ENCODE measurements around the gene HS3ST5. TPM values are rescaled to one million over a fixed set of nuclear protein-coding genes. Genes with fewer than 3 reads are reported as not detected.

HS3ST5 gene
- total RNA-seq, 6 experiments from 2014 or later, result not detected

DNA sequence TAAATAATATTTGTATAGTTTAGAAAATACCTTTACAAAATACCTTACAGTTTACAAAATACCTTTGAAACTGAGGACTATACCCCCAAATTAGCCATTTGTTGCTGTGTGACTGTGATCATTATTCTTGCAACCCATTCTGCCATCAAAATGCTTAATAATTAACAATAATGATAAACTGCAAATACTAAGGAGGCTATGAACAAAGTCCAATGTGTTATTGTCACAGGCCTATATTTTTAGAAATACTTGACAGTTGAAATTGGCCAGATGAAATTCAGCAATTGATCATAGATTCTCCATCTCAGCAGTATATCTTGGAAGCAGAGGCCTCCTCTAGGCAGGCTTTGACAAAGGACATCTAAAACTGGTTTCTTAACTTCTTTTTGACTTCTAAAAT lies 178.6 kb downstream of the HS3ST5 start:
- Histone ChIP-seq H3K4me3 (no peak overlapping the region), H3K9me3 (no peaks in the 10 kb centered on the region), H3K4me1 (peaks cover 0 to 10% (median 0%) of the 10 kb centered on the region in 4 donors), H3K27ac (no peak overlapping the region), H3K27me3 (no peaks in the 10 kb centered on the region), H3K36me3 (no peaks in the 10 kb centered on the region)
- TF ChIP-seq POLR2A (IDR thresholded peaks at IDR 0.05), result no peak
- TF ChIP-seq, protein P1, sequence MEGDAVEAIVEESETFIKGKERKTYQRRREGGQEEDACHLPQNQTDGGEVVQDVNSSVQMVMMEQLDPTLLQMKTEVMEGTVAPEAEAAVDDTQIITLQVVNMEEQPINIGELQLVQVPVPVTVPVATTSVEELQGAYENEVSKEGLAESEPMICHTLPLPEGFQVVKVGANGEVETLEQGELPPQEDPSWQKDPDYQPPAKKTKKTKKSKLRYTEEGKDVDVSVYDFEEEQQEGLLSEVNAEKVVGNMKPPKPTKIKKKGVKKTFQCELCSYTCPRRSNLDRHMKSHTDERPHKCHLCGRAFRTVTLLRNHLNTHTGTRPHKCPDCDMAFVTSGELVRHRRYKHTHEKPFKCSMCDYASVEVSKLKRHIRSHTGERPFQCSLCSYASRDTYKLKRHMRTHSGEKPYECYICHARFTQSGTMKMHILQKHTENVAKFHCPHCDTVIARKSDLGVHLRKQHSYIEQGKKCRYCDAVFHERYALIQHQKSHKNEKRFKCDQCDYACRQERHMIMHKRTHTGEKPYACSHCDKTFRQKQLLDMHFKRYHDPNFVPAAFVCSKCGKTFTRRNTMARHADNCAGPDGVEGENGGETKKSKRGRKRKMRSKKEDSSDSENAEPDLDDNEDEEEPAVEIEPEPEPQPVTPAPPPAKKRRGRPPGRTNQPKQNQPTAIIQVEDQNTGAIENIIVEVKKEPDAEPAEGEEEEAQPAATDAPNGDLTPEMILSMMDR (IDR thresholded peaks at IDR 0.05), result no peak
- ATAC-seq (peak in 1 of 4 donors; percentile 46), DNase-seq (no peak)
- intact Hi-C loops (cut with DNase I), result no loop called here

DNA sequence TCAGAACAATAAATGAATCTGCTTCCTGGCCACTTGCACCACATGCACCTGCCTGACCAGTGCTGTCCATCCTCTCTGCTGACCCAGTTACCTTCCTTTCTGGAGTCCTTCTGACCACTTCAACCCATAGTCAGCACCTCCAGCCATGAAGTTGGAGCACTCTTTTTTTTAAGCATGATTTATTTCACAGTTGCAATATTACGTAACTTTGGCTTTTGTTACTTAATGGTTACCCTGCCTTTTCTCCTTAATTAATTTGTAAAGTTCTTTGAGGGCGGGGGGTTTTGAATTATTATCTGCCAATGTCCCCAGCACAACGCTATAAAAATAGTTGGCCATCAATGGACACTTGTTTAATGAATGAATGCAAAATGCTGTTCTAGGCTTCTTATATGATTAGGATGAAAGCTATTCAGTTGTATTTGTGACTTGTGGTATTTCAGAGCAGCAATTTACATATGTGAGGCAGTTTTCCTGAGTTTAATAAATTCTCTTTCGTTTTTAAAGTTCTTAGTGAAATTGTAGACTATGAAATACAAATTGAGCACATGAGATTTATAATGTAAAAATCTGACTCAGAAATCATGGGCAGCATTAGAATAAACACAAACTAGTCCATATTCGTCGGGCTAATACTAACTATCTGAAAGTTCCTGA lies 180.0 kb downstream of the HS3ST5 start:
- Histone ChIP-seq H3K9me3 (no peaks in the 10 kb centered on the region), H3K27ac (no peak overlapping the region), H3K4me3 (no peak overlapping the region), H3K4me1 (peaks cover 0 to 6% (median 0%) of the 10 kb centered on the region in 4 donors), H3K27me3 (no peaks in the 10 kb centered on the region), H3K36me3 (no peaks in the 10 kb centered on the region)
- TF ChIP-seq, protein P1 (IDR thresholded peaks at IDR 0.05), result no peak
- TF ChIP-seq POLR2A (IDR thresholded peaks at IDR 0.05), result no peak
- intact Hi-C loops (cut with DNase I), result no loop called here
- ATAC-seq (no peak), DNase-seq (no peak)
- 69% methylated on average over 6 of the region's 6 CpGs for WGBS (ENCODE audit: insufficient coverage, low coverage, low lambda C conversion rate, missing lambda C conversion rate)

DNA sequence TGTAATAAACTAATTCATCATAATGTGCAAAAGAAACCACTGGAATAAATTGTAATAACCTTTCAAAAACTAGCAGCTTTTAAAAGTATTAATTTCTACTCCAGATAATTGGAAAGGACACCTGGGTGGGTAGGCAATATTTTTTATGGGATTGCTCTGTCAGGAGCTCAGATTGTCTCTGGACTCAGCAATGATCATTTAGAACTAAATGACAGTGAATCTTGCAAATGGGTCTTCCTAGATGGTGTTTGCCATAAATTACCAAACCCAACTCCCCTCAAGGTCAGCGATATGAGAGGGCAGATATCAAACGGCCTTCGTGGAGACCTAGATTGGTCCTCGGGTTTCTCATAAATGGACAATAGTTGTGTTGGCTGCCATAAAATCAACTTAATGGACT lies 181.9 kb downstream of the HS3ST5 start:
- Histone ChIP-seq H3K9me3 (no peaks in the 10 kb centered on the region), H3K4me3 (no peak overlapping the region), H3K4me1 (peaks cover 0 to 6% (median 0%) of the 10 kb centered on the region in 4 donors), H3K27me3 (no peaks in the 10 kb centered on the region), H3K36me3 (no peaks in the 10 kb centered on the region), H3K27ac (no peak overlapping the region)
- no peak for DNase-seq
- WGBS (ENCODE audit: insufficient coverage, low coverage, low lambda C conversion rate, missing lambda C conversion rate), result 87% methylated on average over 4 of the region's 4 CpGs
- TF ChIP-seq POLR2A (IDR thresholded peaks at IDR 0.05), result no peak
- TF ChIP-seq, protein P1 (IDR thresholded peaks at IDR 0.05), result no peak
- no peak for ATAC-seq
- intact Hi-C loops (cut with DNase I), result no loop called here

DNA sequence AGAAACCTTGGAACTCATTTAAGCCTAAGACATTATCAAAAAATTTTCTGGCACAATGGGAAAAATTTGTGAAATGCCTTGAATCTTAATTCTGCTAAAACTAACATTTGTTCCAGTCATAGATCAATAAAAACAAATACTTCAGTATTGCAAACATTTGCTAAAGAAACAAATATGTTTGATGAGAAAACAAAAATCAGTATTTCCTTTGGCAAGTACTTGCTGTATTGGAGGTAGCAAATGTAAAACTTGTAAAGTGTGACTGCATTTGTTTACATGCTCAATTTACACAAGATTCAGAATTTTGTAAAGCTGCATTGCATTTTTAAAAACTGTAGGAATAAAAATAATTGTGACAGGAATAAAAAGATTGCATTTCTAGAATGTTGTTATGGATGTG lies 183.1 kb downstream of the HS3ST5 start:
- intact Hi-C loops (cut with DNase I), result no loop called here
- no peak overlapping the region for H3K27ac ChIP-seq
- no peak for ATAC-seq

More for the DNA sequence above, 183.1 kb downstream of the HS3ST5 start:
- peaks cover 0 to 6% (median 0%) of the 10 kb centered on the region in 4 donors for H3K4me1 ChIP-seq
- TF ChIP-seq, protein P1 (IDR thresholded peaks at IDR 0.05), result no peak
- TF ChIP-seq POLR2A (IDR thresholded peaks at IDR 0.05), result no peak
- no peak for DNase-seq
- H3K36me3 ChIP-seq, result no peaks in the 10 kb centered on the region
- H3K4me3 ChIP-seq, result no peak overlapping the region
- H3K27me3 ChIP-seq, result no peaks in the 10 kb centered on the region
- no peaks in the 10 kb centered on the region for H3K9me3 ChIP-seq
